Measurements from ENCODE around the gene LMBRD1.
"Not testable (repeated sequence)": the region's sequence is repeated elsewhere in the genome, so short reads cannot be mapped to it uniquely, and the experiment has no call there.

The LMBRD1 gene

GRCh38 chr6:69732640-69733039 is 64.2 kb downstream of the LMBRD1 start:
- no peak for DNase-seq (ENCODE audit: low spot score)

DNA sequence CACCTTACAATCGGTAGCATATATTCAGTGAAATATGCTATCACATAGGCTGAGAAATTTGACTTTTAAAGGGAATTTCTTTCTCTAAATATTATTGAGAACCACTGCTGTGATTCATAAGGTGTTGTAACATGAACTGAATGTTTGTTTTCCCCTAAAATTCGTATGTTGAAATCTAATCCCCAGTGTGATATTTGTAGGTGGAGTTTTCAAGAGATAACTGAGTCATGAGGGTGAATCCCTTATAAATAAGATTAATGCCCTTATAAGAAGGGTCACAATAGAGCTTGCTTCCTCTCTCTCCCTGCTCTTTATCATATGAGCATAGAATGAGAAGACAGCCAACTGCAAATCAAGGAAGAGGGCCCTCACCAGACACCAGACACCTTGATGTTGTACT is 64.8 kb downstream of the LMBRD1 start:
- DNase-seq (ENCODE audit: low spot score) = no peak

DNA sequence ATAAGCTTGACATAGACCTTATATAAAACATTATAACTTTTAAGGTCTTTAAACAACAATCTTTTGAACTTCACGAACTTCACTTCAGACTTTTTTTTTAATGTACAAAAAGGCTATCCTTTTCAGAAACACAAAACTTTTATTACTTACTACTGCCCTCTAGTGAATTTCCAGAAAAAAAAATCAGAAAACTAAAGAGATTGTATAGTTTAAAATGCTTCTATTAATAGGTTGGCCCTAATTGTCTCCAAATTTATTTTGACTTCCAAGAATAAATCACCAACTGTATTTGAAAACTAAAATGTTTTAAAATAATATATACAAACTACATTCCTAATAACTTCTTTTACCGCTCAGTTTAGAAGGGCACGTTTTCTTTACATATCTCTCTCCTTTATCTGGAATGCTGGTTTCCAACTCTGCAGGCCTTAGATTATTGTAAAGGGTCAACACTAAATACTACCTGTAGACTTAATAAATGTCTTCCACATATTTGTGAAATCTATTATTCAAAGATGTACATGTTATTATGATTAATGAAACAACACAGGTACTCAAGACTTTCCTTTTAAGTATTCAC is 66.8 kb downstream of the LMBRD1 start:
- no peak for DNase-seq (ENCODE audit: low spot score)

DNA sequence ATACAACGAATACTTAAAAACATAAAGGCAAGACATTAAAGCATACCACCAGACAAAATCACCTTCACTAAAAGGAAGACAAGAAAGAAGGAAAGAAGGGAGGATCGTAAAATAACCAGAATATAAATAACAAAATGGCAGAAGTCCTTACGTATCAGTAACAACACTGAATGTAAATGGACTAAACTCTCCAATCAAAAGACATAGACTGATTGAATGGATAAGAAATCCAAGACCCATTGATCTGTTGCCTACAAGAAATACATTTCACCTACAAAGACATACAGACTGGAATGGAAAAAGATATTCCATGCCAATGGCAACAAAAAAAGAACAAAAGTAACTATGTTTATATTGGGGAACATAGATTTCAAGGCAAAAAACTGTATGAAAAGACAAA is 74.1 kb downstream of the LMBRD1 start:
- DNase-seq (ENCODE audit: low spot score) = no peak

DNA sequence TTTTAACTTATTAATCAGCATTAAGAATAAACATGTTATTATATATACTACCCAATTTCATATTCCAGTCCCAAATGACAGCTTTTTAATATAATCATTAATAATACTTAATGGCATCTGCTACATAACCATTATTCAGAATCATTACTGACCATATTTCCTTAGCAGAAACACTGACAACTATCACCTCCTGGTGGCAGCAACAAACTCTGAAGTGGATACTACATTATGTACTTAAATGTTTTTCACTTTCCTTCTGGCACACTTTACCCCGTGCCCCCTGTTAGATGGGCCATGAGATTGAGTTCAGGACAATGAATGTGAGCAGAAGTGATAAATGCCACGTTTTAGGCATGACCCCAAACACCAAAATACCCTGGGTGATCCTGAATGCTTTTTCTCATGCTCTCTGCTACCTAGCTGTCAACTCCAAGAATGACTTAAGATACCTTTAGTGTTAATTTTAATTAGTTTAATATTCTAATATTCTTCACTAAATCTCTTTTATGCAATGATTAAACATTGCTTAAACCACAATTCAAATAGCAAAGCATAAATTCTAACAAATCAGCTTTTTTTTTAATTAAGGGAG is 77.1 kb downstream of the LMBRD1 start:
- DNase-seq (ENCODE audit: low spot score) = no peak

DNA sequence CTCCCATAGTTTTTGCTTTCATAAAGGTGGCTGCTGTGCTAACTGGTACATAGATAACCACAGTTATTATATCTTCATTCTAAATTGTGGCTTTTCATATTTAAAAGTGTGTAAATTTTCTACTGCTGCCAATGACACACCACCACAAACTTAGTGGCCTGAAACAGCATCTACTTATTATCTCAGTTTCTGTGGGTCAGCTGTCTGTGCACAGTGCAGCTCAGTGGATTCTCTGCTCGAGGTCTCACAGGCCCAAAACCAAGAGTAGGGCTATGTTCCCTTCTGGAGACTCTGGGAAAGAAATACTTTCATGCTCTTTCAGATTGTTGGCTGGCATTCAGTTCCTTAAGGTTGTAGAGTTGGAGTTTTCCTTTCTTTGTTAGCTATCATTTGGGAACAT is 90.1 kb downstream of the LMBRD1 start:
- no peak for DNase-seq (ENCODE audit: low spot score)

- no peak for DNase-seq (ENCODE audit: low spot score)
These were observed 90.9 kb downstream of the LMBRD1 start for GRCh38 chr6:69705954-69706353.

GRCh38 chr6:69704916-69705315 is 91.9 kb downstream of the LMBRD1 start:
- DNase-seq (ENCODE audit: low spot score) = no peak

DNA sequence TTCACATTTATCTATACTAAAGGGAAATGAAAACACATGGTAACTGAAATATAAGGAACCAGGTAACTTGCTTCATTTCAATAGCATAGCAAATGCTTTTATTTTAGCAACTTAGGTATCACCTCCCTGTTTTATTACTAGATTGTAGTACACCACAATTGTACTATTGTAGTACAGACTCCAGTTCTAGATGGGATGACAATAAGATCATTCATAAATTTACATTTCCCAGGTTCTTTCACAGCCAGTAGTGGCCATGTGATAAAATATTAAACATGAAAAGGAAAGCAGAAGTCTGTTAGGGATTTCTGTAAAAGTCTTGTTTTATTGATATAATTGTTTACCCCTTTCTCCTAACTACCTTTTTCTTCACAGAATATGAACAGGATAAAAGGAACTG is 97.2 kb downstream of the LMBRD1 start:
- no peak for DNase-seq (ENCODE audit: low spot score)

DNA sequence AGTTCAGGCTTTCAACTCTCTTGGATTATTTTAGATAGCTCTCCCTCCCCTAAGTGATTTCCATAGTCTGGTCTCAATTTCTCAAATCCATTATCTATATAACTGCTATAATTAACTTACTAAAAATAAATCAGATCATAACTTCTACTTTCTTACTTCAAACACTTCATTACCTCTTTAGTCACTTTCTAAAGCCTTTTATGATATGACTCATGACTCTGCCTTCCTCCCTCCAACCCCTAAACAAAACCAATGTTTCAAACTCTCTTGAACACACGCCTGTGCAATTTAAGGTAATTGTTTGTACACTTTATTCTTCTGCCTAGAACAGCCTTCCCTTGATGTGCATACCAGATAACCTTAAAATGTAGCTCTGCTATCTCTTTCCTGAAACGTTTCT is 100.5 kb downstream of the LMBRD1 start:
- no peak for DNase-seq (ENCODE audit: low spot score)

DNA sequence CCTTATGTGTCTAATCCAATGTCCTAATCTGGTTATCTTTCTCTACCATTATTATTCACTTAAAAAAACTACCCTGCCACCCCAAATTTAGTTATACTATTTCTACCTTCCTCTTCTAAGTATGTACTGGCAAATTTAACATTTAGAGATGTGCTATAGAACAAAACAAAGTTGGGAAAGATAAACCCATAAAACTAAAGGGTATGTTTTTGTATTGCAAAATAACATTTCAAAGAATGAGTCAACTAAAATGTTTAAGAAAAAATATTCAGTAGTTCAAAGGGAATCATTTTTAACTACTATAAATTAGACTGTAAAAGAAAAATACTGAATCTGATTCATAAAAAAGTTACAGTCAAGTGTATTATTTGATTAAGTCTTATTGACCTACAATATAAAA is 103.0 kb downstream of the LMBRD1 start:
- no peak for DNase-seq (ENCODE audit: low spot score)

DNA sequence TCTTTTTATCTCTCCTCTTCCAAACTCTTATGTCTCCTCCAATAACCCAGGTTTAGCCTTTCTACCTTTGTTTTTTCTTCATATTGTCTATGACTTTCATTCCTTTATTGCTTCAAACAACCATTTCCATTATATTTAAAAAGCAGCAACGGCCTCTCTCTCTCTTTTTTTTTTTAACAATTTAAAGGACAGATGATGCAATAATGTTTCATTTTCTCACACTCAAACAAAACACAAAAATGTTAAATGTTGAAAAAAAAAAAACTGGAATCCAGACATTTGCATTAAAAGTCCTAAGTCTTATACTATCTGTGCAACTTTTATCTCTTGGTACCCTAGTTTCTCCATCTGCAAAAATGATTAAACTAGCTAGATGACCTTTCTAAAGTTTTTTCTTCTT is 105.8 kb downstream of the LMBRD1 start:
- DNase-seq (ENCODE audit: low spot score) = no peak

GRCh38 chr6:69680302-69680701 is 116.5 kb downstream of the LMBRD1 start:
- no peak for DNase-seq (ENCODE audit: low spot score)

- DNase-seq (ENCODE audit: low spot score) = no peak
These were observed 123.5 kb downstream of the LMBRD1 start for GRCh38 chr6:69673298-69673697.

DNA sequence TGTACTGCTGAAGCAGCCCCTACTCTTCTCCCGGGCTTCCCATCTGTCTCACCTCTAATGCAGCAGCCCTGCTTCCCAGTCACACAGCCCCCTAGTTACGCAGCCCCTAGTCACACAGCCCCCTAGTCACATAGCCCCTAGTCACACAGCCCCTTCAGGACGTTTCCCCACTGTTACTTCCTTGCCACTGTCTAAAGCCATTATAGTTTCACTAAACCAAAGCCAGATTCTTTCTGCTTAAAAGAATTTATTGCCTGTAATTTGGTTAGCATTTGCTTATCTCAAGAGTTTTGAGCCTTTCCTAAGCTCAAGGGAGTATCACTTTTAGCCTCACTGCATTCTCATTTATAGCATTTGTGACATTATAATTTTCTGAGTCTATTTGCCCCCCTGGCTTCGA is 127.9 kb downstream of the LMBRD1 start:
- DNase-seq (ENCODE audit: low spot score) = no peak

GRCh38 chr6:69666779-69667178 is 130.0 kb downstream of the LMBRD1 start:
- DNase-seq (ENCODE audit: low spot score) = not testable (repeated sequence)

DNA sequence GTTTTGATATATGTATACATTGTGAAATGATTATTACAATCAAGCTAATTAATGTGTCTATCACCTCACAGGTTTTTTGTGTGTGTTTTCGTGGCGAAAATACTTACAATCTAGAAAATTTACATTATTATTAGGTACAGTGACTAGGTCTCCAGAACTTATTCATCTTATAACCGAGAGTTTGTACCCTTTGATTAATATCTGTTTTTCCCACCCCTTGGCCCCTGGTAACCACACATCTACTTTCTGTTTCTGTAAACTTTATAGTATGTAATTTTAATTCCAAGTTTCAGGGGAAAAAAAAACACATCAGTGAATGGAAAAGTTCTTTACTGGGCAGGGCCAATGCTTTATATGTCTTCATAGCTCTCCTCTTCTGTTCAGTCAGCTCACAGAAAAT is 131.4 kb downstream of the LMBRD1 start:
- no peak for DNase-seq (ENCODE audit: low spot score)

DNA sequence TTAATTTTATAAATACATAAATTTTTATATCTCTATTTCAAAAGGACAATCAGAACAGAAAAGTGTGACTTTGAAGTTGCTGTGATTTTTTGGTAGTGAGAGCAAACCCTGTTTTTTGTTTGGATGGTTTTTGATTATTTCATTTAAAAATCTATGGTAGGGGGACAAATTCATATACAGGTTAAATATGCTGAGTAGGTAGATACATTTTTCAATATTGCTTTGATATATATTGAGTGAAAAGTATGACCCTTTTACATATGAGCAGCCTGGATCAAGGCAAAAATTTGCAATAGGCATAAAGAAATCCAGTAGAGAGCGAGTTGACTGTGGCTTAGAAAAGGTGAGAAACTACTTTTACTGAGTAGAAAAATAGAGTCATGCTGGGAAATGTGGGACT is 132.3 kb downstream of the LMBRD1 start:
- DNase-seq (ENCODE audit: low spot score) = no peak

- no peak for DNase-seq (ENCODE audit: low spot score)
These were observed 133.6 kb downstream of the LMBRD1 start for GRCh38 chr6:69663215-69663614.

DNA sequence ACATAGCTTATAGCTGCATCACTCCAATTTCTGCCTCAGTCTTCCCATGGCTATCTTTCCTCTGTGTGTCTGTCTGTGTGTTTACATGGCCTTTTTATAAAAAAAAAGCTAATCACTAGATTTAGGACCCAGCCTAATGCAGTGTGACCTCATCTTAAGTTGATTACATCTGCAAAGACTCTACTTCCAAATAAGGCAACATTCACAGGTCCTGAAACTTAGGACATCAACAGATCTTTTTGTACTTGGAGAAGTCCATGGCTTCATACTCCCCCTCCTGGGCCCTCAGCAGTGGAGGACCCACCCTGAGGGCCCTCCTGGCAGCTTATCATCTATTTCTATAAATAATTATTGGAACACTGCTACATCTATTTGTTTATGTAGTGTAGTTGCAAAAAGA is 146.1 kb downstream of the LMBRD1 start:
- no peak for DNase-seq (ENCODE audit: low spot score)

DNA sequence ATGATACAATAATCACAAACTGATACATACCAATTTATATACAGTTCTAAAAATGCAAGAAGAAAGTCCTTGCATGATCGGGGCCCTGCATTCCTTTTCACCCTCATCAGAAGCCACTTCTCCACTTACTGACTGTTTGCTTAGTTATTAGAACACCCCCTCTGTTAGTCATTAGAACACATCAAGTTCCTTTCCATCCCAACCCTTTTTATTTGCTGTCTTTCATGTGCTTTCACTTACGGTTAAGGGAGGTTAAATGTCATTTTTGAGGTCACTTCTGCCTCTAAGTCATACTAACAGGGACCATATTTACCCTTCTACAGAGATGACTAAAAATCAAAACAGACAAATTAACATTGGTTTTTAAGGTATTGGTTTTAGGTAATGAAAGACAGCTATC is 149.1 kb downstream of the LMBRD1 start:
- no peak for DNase-seq (ENCODE audit: low spot score)

DNA sequence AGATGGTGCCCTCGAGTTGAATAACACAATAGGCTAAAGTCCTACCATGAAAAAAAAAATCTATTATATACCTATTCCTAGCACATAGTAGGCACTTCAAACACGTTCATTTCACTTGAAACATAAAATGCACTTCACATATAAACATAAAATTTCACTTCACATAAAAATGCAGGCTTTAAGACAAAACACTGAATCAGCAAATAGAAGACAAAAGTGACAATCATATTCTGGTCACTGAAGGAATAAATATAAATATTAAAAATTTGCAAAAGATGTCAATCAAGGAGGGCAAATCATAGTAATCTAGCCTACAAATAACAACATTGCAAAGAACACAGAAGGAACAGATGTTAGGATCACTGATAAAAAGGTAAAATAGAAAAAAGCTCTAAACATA is 153.1 kb downstream of the LMBRD1 start:
- no peak for DNase-seq (ENCODE audit: low spot score)

DNA sequence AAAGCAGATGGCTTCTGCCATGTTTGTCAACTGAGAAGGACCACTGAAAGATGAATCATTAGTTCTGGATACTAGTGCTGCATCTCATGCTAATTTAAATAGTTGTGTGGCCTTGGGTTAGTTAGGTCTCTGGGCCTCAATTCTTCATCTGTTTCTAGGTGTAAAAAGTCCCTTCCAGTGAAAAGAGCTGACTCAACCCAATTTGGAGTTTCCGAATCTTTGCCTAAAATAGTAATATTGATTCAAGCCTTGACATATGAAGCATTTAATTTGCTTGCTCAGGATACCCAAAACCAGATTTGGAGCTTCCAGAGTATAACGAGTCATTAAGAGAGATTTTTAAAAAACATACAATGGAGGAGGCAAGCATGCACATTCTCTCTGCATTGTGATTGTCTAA is 163.9 kb downstream of the LMBRD1 start:
- DNase-seq (ENCODE audit: low spot score) = no peak

- no peak for DNase-seq (ENCODE audit: low spot score)
These were observed 165.1 kb downstream of the LMBRD1 start for GRCh38 chr6:69631552-69632346.

All from CD4-positive, alpha-beta T cell treated with Interleukin-6 at 100 ng/mL for 8 hours (primary cell).